H1 (cell line): ENCODE measurements around the gene EVA1C. TPM values are rescaled to one million over a fixed set of nuclear protein-coding genes. Genes with fewer than 3 reads are reported as not detected.

ENCODE experiments used
- CTCF ChIA-PET: fragments of 300-600 bp; sonication (Branson Sonifier 250); formaldehyde crosslinking; loops from one replicate; lab custom pipeline; 2021; ENCODE audit not compliant: partially characterized antibody; lab: Charles Lee
- POLR2A ChIA-PET: fragments of 300-600 bp; sonication (Branson Sonifier 250); formaldehyde crosslinking; loops from one replicate; lab custom pipeline; 2021; ENCODE audit warnings: inconsistent platforms; ENCODE audit not compliant: partially characterized antibody; lab: Charles Lee
- DNase-seq, 2 experiments: peaks; one replicate each; pipeline versions ENCODE4 v3.0.0 to v3.0.0-alpha.2; 2010 to 2022; ENCODE audit warnings: low spot score in 2 of 2, low read depth in 1 of 2, mixed read lengths in 1 of 2
- FAIRE-seq: peaks from 2 replicates; lab custom pipeline; 2011; peaks lifted over from hg19 to GRCh38; lab: Jason Lieb, UNC
- H2AFZ ChIP-seq: 2 replicates; pipeline ENCODE4 v1.8.1; 2012; ENCODE audit warnings: low read length, inconsistent platforms
- H2AK5ac ChIP-seq: 2 replicates; pipeline ENCODE4 v1.6.1; 2013; ENCODE audit warnings: low read depth, low read length
- H2BK120ac ChIP-seq: replicated peaks from 2 replicates; pipeline ENCODE3; 2013; ENCODE audit warnings: low read depth, low read length, inconsistent platforms
- H2BK12ac ChIP-seq: 2 replicates; pipeline ENCODE4 v1.6.1; 2013; ENCODE audit warnings: low read depth, low read length
- H2BK15ac ChIP-seq: 2 replicates; pipeline ENCODE4 v1.6.1; 2013; ENCODE audit warnings: low read length
- H2BK20ac ChIP-seq: 2 replicates; pipeline ENCODE4 v1.6.1; 2013; ENCODE audit warnings: low read length
- H2BK5ac ChIP-seq: 2 replicates; pipeline ENCODE4 v1.6.1; 2013; ENCODE audit warnings: low read depth, low read length
- H3K14ac ChIP-seq: 2 replicates; pipeline ENCODE4 v1.6.1; 2013; ENCODE audit warnings: inconsistent platforms; ENCODE audit not compliant: insufficient read length
- H3K18ac ChIP-seq: 2 replicates; pipeline ENCODE4 v1.6.1; 2013; ENCODE audit warnings: low read length; ENCODE audit errors: extremely low read depth
- H3K23ac ChIP-seq: 2 replicates; pipeline ENCODE4 v1.6.1; 2013; ENCODE audit warnings: inconsistent platforms; ENCODE audit not compliant: insufficient read length
- H3K23me2 ChIP-seq: 2 replicates; pipeline ENCODE4 v1.6.1; 2013; ENCODE audit warnings: low read depth, low read length
- H3K27ac ChIP-seq: 2 replicates; pipeline ENCODE4 v1.6.1; 2011; ENCODE audit warnings: low read depth, low read length, inconsistent platforms
- H3K27me3 ChIP-seq, 4 experiments: replicated peaks in 1 of 4; 1 replicate in 1 of 4; 2 replicates in 3 of 4; pipeline versions ENCODE4 v1.6.1 to v1.8.1; 2011 to 2013; ENCODE audit warnings: low read length in 3 of 4, mild to moderate bottlenecking in 3 of 4, inconsistent platforms in 2 of 4, mixed read lengths in 2 of 4, moderate library complexity in 1 of 4; ENCODE audit not compliant: control insufficient read depth in 3 of 4, insufficient read depth in 3 of 4; ENCODE audit errors: extremely low read depth in 1 of 4
- H3K36me3 ChIP-seq, 4 experiments: 2 replicates each; pipeline versions ENCODE4 v1.6.1 to v1.8.1; 2011 to 2013; ENCODE audit warnings: mild to moderate bottlenecking in 4 of 4, low read length in 3 of 4, moderate library complexity in 2 of 4, control low read depth in 1 of 4, inconsistent platforms in 1 of 4; ENCODE audit not compliant: insufficient read depth in 4 of 4, control insufficient read depth in 2 of 4
- H3K4ac ChIP-seq: replicated peaks from 2 replicates; pipeline ENCODE3; 2013; ENCODE audit warnings: low read length, low read depth, mixed read lengths, inconsistent platforms; ENCODE audit not compliant: insufficient read length
- H3K4me1 ChIP-seq, 4 experiments: replicated peaks in 1 of 4; 1 replicate in 1 of 4; 2 replicates in 3 of 4; pipeline versions ENCODE4 v1.6.1 to v1.8.1; 2011 to 2013; ENCODE audit warnings: low read length in 3 of 4, inconsistent platforms in 2 of 4, mixed read lengths in 1 of 4; ENCODE audit not compliant: insufficient read depth in 4 of 4, control insufficient read depth in 3 of 4
- H3K4me2 ChIP-seq, 2 experiments: 2 replicates each; pipeline versions ENCODE4 v1.6.1 to v1.8.1; 2011 to 2013; ENCODE audit warnings: low read depth in 2 of 2, low read length in 2 of 2, control low read depth in 1 of 2, inconsistent platforms in 1 of 2, mild to moderate bottlenecking in 1 of 2; ENCODE audit not compliant: insufficient read depth in 1 of 2
- H3K4me3 ChIP-seq, 4 experiments: fragments of 200-600, 300-600 bp in 1 of 4; sonication (generic), shearing (Covaris generic), sonication (Bioruptor Twin) in 1 of 4; 2 replicates each; pipeline versions ENCODE4 v1.5.1 to v1.8.1; 2011 to 2016; ENCODE audit warnings: low read length in 4 of 4, low read depth in 3 of 4, control low read depth in 2 of 4, inconsistent platforms in 2 of 4, mild to moderate bottlenecking in 2 of 4, mixed read lengths in 1 of 4, moderate library complexity in 1 of 4; ENCODE audit not compliant: insufficient read depth in 2 of 4; ENCODE audit errors: extremely low read depth in 1 of 4
- H3K56ac ChIP-seq: replicated peaks from 2 replicates; pipeline ENCODE3; 2013; ENCODE audit warnings: low read depth, mild to moderate bottlenecking, mixed read lengths, low read length, inconsistent platforms; ENCODE audit not compliant: insufficient read length
- H3K79me1 ChIP-seq: 2 replicates; pipeline ENCODE4 v1.6.1; 2013; ENCODE audit warnings: low read depth, low read length, control low read depth
- H3K79me2 ChIP-seq, 2 experiments: 2 replicates each; pipeline versions ENCODE4 v1.6.1 to v1.8.1; 2012 to 2013; ENCODE audit warnings: low read length in 2 of 2, mild to moderate bottlenecking in 2 of 2, inconsistent platforms in 1 of 2; ENCODE audit not compliant: insufficient read depth in 2 of 2, control insufficient read depth in 1 of 2
- H3K9ac ChIP-seq, 4 experiments: replicated peaks in 1 of 4; 1 replicate in 1 of 4; 2 replicates in 3 of 4; pipeline versions ENCODE4 v1.6.1 to v1.8.1; 2011 to 2013; ENCODE audit warnings: low read depth in 3 of 4, low read length in 3 of 4, control low read depth in 2 of 4, mild to moderate bottlenecking in 2 of 4, moderate library complexity in 2 of 4, inconsistent platforms in 1 of 4; ENCODE audit errors: extremely low read depth in 1 of 4
- H3K9me3 ChIP-seq, 2 experiments: 2 replicates each; pipeline versions ENCODE4 v1.6.1 to v1.8.1; 2012 to 2013; ENCODE audit warnings: mild to moderate bottlenecking in 2 of 2, moderate library complexity in 2 of 2, control low read depth in 1 of 2, inconsistent platforms in 1 of 2, low read depth in 1 of 2, low read length in 1 of 2, mixed read lengths in 1 of 2; ENCODE audit not compliant: insufficient read depth in 2 of 2
- H4K20me1 ChIP-seq, 2 experiments: replicated peaks in 1 of 2; 2 replicates each; pipeline versions ENCODE3 to v1.8.1; 2011 to 2013; ENCODE audit warnings: inconsistent platforms in 2 of 2, low read length in 2 of 2, mild to moderate bottlenecking in 1 of 2; ENCODE audit not compliant: insufficient read depth in 2 of 2, control insufficient read depth in 1 of 2
- H4K5ac ChIP-seq: 2 replicates; pipeline ENCODE4 v1.6.1; 2013; ENCODE audit warnings: low read length, low read depth, mixed read lengths, inconsistent platforms; ENCODE audit not compliant: insufficient read length
- H4K8ac ChIP-seq: 2 replicates; pipeline ENCODE4 v1.8.0; 2013; ENCODE audit warnings: mild to moderate bottlenecking, moderate library complexity, low read length, inconsistent platforms; ENCODE audit not compliant: insufficient read depth; ENCODE audit errors: extremely low read depth
- H4K91ac ChIP-seq: replicated peaks from 2 replicates; pipeline ENCODE3; 2013; ENCODE audit warnings: low read length, mixed read lengths, inconsistent platforms; ENCODE audit not compliant: insufficient read length
- BCL11A ChIP-seq, 2 experiments: IDR thresholded peaks; one replicate each; pipeline ENCODE4 v1.6.1; 2011; ENCODE audit warnings: low read depth in 2 of 2, low read length in 2 of 2, mild to moderate bottlenecking in 2 of 2
- CBX8 ChIP-seq: fragments of 300-800, 300-1000 bp; sonication (generic); IDR thresholded peaks from 2 replicates; pipeline ENCODE4 v1.7.1; 2016; ENCODE audit warnings: low read depth, low read length, borderline replicate concordance
- FOSL1 ChIP-seq: IDR thresholded peaks from 2 replicates; pipeline ENCODE4 v1.6.1; 2011; ENCODE audit warnings: mild to moderate bottlenecking, low read depth, low read length, moderate library complexity; ENCODE audit not compliant: insufficient read depth
- GTF2F1 ChIP-seq: IDR thresholded peaks from 2 replicates; pipeline ENCODE4 v1.6.1; 2012; ENCODE audit warnings: low read depth, low read length, improper control_type of control experiment, borderline replicate concordance
- NANOG ChIP-seq: IDR thresholded peaks from 2 replicates; pipeline ENCODE4 v1.6.1; 2011; ENCODE audit warnings: low read length, low read depth, mild to moderate bottlenecking, inconsistent platforms; ENCODE audit not compliant: insufficient read depth, poor library complexity, severe bottlenecking
- RFX5 ChIP-seq: IDR thresholded peaks from 2 replicates; pipeline ENCODE4 v1.6.1; 2011; ENCODE audit warnings: low read depth, low read length, improper control_type of control experiment, borderline replicate concordance
- SIRT6 ChIP-seq: IDR thresholded peaks from one replicate; pipeline ENCODE4 v1.7.1; 2012; ENCODE audit warnings: low read length, inconsistent platforms
- SRF ChIP-seq: IDR thresholded peaks from 2 replicates; pipeline ENCODE4 v1.6.1; 2011; ENCODE audit warnings: mild to moderate bottlenecking, low read depth, low read length, moderate library complexity
- SUZ12 ChIP-seq: fragments of 200-600 bp; sonication (generic); IDR thresholded peaks from 2 replicates; pipeline ENCODE4 v1.6.1; 2012; ENCODE audit warnings: mild to moderate bottlenecking, inconsistent platforms, low read length, moderate library complexity, mixed read lengths
- TAF1 ChIP-seq: IDR thresholded peaks from 2 replicates; pipeline ENCODE4 v1.6.1; 2011; ENCODE audit warnings: mild to moderate bottlenecking, low read depth, low read length
- ZNF274 ChIP-seq: IDR thresholded peaks from 2 replicates; pipeline ENCODE4 v1.7.0; 2012; ENCODE audit warnings: low read length, borderline replicate concordance; ENCODE audit errors: extremely low read depth
- WGBS, 2 experiments: shearing (Covaris generic) in 1 of 2; methylation state at CpG; one replicate each; pipeline versions ENCODE4 v1.1.6 to v1.1.7; 2013 to 2015; ENCODE audit warnings: low lambda C conversion rate in 2 of 2, mixed read lengths in 2 of 2, inconsistent platforms in 1 of 2, low coverage in 1 of 2, missing lambda C conversion rate in 1 of 2; ENCODE audit not compliant: insufficient replicate concordance in 2 of 2, insufficient coverage in 1 of 2, insufficient read length in 1 of 2; ENCODE audit errors: extremely low coverage in 1 of 2, missing lambda C conversion rate in 1 of 2; 5-methylcytosine and 5-hydroxymethylcytosine counted together
- polyA plus RNA-seq, 7 experiments: library from polyadenylated mRNA; depleted of rRNA in 3 of 7; stranded (reverse) in 5 of 7; unstranded in 2 of 7; fragments of >200 nt in 5 of 7; fragments of 200-250 nt in 2 of 7; gene quantifications; 1 replicate in 5 of 7; 2 replicates in 1 of 7; 4 replicates in 1 of 7; pipeline versions ENCODE4 v1.2.1 to v1.2.3, GENCODE V29; 2011 to 2013; ENCODE audit warnings: missing spikeins in 2 of 7, mixed read lengths in 2 of 7
- total RNA-seq: library from RNA; stranded (reverse); fragmentation: NEBNext Ultra II Directional; extraction: Animal tissue kit (Norgen Biotek cat#: 25700); gene quantifications from 2 replicates; pipeline ENCODE4 v1.2.1, GENCODE V29; 2021
- TF ChIP-seq, protein P1 (sequence below): IDR thresholded peaks from 2 replicates; pipeline ENCODE4 v1.6.1; 2012; ENCODE audit warnings: inconsistent platforms
- TF ChIP-seq, protein P2 (sequence below): IDR thresholded peaks from 2 replicates; pipeline ENCODE4 v1.6.1; 2011; ENCODE audit warnings: low read length, improper control_type of control experiment

The EVA1C gene
- total and polyA plus RNA-seq, 2 of the 8 experiments (the other 6 are each of a cell fraction or from before 2014, with no cell fraction given): 2.6 to 3.6 TPM

DNA sequence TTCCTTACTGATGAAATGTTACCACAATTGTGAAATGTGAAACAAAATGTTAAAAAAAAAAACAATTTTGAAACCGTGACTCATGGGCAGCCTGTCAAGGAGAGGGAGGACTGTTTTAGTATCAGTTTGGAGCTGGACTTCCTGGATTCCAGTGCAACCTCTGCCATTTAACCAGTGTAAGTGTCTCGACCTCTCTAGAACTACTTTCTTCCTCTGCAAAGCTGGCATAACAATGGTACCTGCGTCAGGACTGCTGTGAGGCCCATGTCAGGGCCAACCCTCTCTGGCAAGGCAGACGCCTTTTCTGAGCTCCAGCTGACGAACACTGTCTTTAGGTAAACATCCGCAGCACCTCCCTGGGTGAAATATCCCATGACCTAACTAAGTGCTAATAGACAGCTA lies 40.6 kb upstream of the EVA1C start:
- Histone ChIP-seq H2BK5ac (no peak overlapping the region), H4K8ac (no peak overlapping the region), H3K4me3 (no peak overlapping the region), H3K4me1 (no peaks in the 10 kb centered on the region), H3K36me3 (peaks cover 14 to 66% (median 45%) of the 10 kb centered on the region in 4 experiments), H3K27ac (no peak overlapping the region), H2BK20ac (no peak overlapping the region), H2BK12ac (no peak overlapping the region), H2AFZ (no peak overlapping the region), H2AK5ac (no peak overlapping the region), H3K23me2 (no peaks in the 10 kb centered on the region), H3K9me3 (no peaks in the 10 kb centered on the region), H2BK120ac (no peak overlapping the region), H3K4me2 (no peak overlapping the region), H3K4ac (no peak overlapping the region), H4K91ac (no peak overlapping the region), H3K79me2 (no peaks in the 10 kb centered on the region), H3K9ac (no peak overlapping the region), H3K79me1 (peaks cover 4% of the 10 kb centered on the region; the same call in 1 of the 2 replicates), H2BK15ac (no peak overlapping the region), H3K23ac (no peak overlapping the region), H3K27me3 (no peaks in the 10 kb centered on the region), H3K14ac (no peak overlapping the region), H3K56ac (no peak overlapping the region), H4K20me1 (peaks cover 1 to 2% of the 10 kb centered on the region in 2 experiments), H4K5ac (no peak overlapping the region), H3K18ac (no peak overlapping the region)
- ChIA-PET POLR2A (interaction anchor here (0.7 kb wide), 1 partner anchor 99 kb away, joined by 4 read pairs; no protein-coding TSS in a partner anchor), CTCF (interaction anchor here (1.2 to 1.8 kb wide), 4 partner anchors 9 to 228 kb away, joined by 3 to 6 read pairs (median 4); no protein-coding TSS in a partner anchor)
- 90% methylated on average over 6 of the region's 6 CpGs; no CpG with 5 or more reads in 1 of the 2 experiments for WGBS, 2 experiments
- no peak for FAIRE-seq
- DNase-seq: no peak
- TF ChIP-seq FOSL1 (no peak), SUZ12 (no peak), NANOG (no peak), GTF2F1 (no peak), TAF1 (no peak), CBX8 (no peak), SRF (no peak), BCL11A (IDR thresholded peaks at IDR 0.05; ENCODE audit: low read depth in 2 of 2, low read length in 2 of 2) (no peak), SIRT6 (no peak), ZNF274 (no peak), RFX5 (no peak)
- TF ChIP-seq, protein P1, sequence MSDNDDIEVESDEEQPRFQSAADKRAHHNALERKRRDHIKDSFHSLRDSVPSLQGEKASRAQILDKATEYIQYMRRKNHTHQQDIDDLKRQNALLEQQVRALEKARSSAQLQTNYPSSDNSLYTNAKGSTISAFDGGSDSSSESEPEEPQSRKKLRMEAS: no peak
- TF ChIP-seq, protein P2, sequence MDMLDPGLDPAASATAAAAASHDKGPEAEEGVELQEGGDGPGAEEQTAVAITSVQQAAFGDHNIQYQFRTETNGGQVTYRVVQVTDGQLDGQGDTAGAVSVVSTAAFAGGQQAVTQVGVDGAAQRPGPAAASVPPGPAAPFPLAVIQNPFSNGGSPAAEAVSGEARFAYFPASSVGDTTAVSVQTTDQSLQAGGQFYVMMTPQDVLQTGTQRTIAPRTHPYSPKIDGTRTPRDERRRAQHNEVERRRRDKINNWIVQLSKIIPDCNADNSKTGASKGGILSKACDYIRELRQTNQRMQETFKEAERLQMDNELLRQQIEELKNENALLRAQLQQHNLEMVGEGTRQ: no peak
